ENCODE results near the gene NTN5. TPM values are rescaled to one million over a fixed set of nuclear protein-coding genes. Genes with fewer than 3 reads are reported as not detected.
A peak's percentile ranks its signal among the peaks of the same experiment; 100 is the strongest.

NTN5 gene
- total RNA-seq, 1 donor, result under 0.01 TPM

DNA sequence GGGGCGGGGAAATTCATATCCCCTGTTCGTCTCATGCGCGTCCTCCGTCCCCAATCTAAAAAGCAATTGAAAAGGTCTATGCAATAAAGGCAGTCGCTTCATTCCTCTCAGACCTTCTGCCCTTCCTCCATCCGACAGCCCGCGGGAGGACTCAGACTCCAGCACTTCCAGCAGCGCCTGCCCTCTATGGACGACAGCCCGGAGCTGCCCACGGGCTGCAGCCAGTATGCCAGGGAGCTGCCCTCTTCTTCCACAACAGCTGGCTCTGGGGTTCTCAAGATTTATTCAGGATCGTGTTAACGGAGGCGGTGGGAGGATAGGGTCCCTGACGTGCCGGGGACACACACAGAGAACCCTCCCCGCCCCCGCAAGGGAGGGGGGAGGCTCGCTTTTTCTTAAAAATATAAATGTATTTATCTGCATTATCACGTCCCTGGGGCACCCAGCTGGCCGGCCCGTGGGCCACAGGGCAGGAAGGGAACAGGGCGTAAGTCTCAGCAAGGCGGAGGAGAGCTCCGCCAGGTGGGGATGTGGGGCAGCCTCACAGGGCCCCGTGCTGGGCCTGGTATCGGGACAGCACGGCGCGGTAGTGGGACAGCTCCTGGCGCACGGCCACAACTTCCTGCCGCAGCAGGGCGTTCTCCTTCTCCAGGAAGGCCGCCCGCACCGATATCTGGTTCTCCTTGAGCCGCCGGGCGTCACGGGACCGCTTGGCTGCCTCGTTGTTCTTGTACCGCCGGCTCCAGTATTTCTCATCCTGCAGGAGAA lies 42.3 kb downstream of the NTN5 start:
- Histone ChIP-seq H2AFZ (ENCODE audit: low read length) (no peak overlapping the region), H3K27ac (ENCODE audit: low read depth, low read length) (no peak overlapping the region), H3K36me3 (ENCODE audit: insufficient read depth, low read length) (no peaks in the 10 kb centered on the region), H3K4me1 (ENCODE audit: insufficient read depth, low read length) (peaks cover 30% of the 10 kb centered on the region), H3K9me3 (ENCODE audit: low read depth, low read length) (no peaks in the 10 kb centered on the region), H4K20me1 (ENCODE audit: insufficient read depth, low read length) (no peaks in the 10 kb centered on the region), H3K79me2 (ENCODE audit: insufficient read depth, low read length) (no peaks in the 10 kb centered on the region), H3K4me2 (ENCODE audit: insufficient read depth, low read length) (no peak overlapping the region), H3K27me3 (ENCODE audit: insufficient read depth, low read length) (no peaks in the 10 kb centered on the region), H3K4me3 (ENCODE audit: insufficient read depth, low read length) (no peak overlapping the region)
- DNase-seq (ENCODE audit: insufficient read length, low spot score, missing footprints), result peak; percentile 83
- TF ChIP-seq, protein P1, sequence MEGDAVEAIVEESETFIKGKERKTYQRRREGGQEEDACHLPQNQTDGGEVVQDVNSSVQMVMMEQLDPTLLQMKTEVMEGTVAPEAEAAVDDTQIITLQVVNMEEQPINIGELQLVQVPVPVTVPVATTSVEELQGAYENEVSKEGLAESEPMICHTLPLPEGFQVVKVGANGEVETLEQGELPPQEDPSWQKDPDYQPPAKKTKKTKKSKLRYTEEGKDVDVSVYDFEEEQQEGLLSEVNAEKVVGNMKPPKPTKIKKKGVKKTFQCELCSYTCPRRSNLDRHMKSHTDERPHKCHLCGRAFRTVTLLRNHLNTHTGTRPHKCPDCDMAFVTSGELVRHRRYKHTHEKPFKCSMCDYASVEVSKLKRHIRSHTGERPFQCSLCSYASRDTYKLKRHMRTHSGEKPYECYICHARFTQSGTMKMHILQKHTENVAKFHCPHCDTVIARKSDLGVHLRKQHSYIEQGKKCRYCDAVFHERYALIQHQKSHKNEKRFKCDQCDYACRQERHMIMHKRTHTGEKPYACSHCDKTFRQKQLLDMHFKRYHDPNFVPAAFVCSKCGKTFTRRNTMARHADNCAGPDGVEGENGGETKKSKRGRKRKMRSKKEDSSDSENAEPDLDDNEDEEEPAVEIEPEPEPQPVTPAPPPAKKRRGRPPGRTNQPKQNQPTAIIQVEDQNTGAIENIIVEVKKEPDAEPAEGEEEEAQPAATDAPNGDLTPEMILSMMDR (IDR thresholded peaks at IDR 0.05; ENCODE audit: extremely low read depth, low read depth, low read length), result no peak

DNA sequence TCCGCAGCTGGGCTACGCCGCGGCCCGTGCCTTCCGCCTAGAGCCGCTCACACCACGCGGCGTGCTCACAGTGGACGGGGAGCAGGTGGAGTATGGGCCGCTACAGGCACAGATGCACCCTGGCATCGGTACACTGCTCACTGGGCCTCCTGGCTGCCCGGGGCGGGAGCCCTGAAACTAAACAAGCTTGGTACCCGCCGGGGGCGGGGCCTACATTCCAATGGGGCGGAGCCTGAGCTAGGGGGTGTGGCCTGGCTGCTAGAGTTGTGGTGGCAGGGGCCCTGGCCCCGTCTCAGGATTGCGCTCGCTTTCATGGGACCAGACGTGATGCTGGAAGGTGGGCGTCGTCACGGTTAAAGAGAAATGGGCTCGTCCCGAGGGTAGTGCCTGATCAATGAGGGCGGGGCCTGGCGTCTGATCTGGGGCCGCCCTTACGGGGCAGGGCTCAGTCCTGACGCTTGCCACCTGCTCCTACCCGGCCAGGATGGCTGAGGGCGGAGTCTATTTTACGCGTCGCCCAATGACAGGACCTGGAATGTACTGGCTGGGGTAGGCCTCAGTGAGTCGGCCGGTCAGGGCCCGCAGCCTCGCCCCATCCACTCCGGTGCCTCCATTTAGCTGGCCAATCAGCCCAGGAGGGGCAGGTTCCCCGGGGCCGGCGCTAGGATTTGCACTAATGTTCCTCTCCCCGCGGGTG lies 43.1 kb downstream of the NTN5 start:
- no peak overlapping the region for H2AFZ ChIP-seq (ENCODE audit: low read length)
- no peak overlapping the region for H3K27ac ChIP-seq (ENCODE audit: low read depth, low read length)
- no peak overlapping the region for H3K4me3 ChIP-seq (ENCODE audit: insufficient read depth, low read length)
- no peaks in the 10 kb centered on the region for H3K9me3 ChIP-seq (ENCODE audit: low read depth, low read length)
- H4K20me1 ChIP-seq (ENCODE audit: insufficient read depth, low read length), result peaks cover 4% of the 10 kb centered on the region
- DNase-seq (ENCODE audit: insufficient read length, low spot score, missing footprints), result peak; percentile 89
- H3K4me1 ChIP-seq (ENCODE audit: insufficient read depth, low read length), result peaks cover 25% of the 10 kb centered on the region
- TF ChIP-seq, protein P1 (IDR thresholded peaks at IDR 0.05; ENCODE audit: extremely low read depth, low read depth, low read length), result no peak
- H3K4me2 ChIP-seq (ENCODE audit: insufficient read depth, low read length), result no peak overlapping the region
- no peaks in the 10 kb centered on the region for H3K27me3 ChIP-seq (ENCODE audit: insufficient read depth, low read length)
- H3K36me3 ChIP-seq (ENCODE audit: insufficient read depth, low read length), result no peaks in the 10 kb centered on the region
- H3K79me2 ChIP-seq (ENCODE audit: insufficient read depth, low read length), result no peaks in the 10 kb centered on the region

DNA sequence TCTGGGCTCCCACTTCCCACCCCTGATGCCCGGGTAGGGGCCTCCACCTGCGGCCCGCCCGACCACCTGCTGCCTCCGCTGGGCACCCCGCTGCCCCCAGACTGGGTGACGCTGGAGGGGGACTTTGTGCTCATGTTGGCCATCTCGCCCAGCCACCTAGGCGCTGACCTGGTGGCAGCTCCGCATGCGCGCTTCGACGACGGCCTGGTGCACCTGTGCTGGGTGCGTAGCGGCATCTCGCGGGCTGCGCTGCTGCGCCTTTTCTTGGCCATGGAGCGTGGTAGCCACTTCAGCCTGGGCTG lies 43.6 kb downstream of the NTN5 start:
- no peak overlapping the region for H2AFZ ChIP-seq (ENCODE audit: low read length)
- peaks cover 24% of the 10 kb centered on the region for H3K4me1 ChIP-seq (ENCODE audit: insufficient read depth, low read length)
- no peaks in the 10 kb centered on the region for H3K27me3 ChIP-seq (ENCODE audit: insufficient read depth, low read length)
- no peaks in the 10 kb centered on the region for H3K36me3 ChIP-seq (ENCODE audit: insufficient read depth, low read length)
- DNase-seq (ENCODE audit: insufficient read length, low spot score, missing footprints), result no peak
- H3K4me2 ChIP-seq (ENCODE audit: insufficient read depth, low read length), result no peak overlapping the region
- H3K4me3 ChIP-seq (ENCODE audit: insufficient read depth, low read length), result no peak overlapping the region
- H3K27ac ChIP-seq (ENCODE audit: low read depth, low read length), result no peak overlapping the region
- no peaks in the 10 kb centered on the region for H3K9me3 ChIP-seq (ENCODE audit: low read depth, low read length)
- no peaks in the 10 kb centered on the region for H3K79me2 ChIP-seq (ENCODE audit: insufficient read depth, low read length)
- peaks cover 4% of the 10 kb centered on the region for H4K20me1 ChIP-seq (ENCODE audit: insufficient read depth, low read length)
- TF ChIP-seq, protein P1 (IDR thresholded peaks at IDR 0.05; ENCODE audit: extremely low read depth, low read depth, low read length), result no peak
